RCC 7860 (cell line): ENCODE data around the gene NGLY1.

Experiments used
- DNase-seq: peaks from one replicate; pipeline ENCODE4 v3.0.0-alpha.2; 2015; ENCODE audit warnings: low spot score
- FAIRE-seq: peaks from 2 replicates; lab custom pipeline; 2012; peaks lifted over from hg19 to GRCh38; lab: Jason Lieb, UNC

The NGLY1 gene, protein sequence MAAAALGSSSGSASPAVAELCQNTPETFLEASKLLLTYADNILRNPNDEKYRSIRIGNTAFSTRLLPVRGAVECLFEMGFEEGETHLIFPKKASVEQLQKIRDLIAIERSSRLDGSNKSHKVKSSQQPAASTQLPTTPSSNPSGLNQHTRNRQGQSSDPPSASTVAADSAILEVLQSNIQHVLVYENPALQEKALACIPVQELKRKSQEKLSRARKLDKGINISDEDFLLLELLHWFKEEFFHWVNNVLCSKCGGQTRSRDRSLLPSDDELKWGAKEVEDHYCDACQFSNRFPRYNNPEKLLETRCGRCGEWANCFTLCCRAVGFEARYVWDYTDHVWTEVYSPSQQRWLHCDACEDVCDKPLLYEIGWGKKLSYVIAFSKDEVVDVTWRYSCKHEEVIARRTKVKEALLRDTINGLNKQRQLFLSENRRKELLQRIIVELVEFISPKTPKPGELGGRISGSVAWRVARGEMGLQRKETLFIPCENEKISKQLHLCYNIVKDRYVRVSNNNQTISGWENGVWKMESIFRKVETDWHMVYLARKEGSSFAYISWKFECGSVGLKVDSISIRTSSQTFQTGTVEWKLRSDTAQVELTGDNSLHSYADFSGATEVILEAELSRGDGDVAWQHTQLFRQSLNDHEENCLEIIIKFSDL

DNA sequence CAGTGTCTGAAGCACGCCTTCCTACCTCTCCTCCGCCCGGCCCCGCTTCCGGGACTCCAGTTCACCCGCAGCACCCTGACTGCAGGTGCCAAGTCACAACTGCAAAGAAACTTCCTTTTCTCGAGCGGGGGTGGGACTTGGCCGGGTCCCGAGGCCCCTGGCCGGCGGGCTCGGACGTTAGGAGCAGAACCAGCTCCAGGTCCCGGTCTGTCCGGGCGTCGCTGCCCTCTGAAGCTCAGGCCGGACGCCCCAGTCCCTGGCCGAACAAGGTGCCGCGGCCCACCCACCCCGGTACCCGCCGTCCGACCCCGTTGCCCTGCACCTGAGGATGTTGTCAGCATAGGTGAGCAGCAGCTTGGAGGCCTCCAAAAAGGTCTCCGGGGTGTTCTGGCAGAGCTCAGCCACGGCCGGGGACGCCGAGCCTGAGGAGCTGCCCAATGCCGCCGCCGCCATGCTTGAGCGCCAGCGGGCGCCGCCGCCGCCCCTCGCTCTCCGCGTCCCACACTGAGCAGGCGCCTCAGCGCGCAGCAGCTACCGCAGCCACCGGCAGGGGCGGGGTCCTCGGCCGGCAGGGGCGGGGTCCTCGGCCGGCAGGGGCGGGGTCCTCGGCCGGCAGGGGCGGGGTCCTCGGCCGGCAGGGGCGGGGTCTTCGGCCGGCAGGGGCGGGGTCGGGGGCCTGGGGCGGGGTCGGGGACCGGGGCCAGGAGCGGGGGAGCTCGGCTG is at the start of gene NGLY1:
TSS of gene NGLY1 (minus strand) at position 506 of the 723 bp plus-strand sequence. CDS start at position 453, 53 bp downstream.
- DNase-seq (peak; percentile 54), FAIRE-seq (no peak)

DNA sequence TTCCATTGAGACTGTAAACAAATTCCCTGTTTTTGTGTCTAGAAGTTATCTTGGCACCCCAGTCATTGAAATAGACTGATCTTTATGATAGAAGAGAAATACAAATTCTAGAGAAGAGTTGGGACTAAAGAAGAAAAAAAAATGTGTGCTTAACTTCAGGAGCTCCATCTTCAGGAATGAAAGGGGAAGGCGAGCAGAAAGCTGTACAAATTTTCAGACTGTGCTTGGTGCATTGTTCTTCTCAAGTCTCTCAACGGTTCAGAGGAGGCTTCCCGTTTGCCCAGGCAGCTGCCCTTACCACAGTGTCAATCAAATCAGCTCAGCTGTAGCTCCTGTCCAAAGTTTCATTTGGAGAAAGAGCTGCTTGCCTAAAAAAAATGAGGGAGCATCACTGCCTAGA is 48.3 kb upstream of the NGLY1 start:
- no peak for DNase-seq
- FAIRE-seq, result no peak

GRCh38 chr3:25830373-25831280 is 47.4 kb upstream of the NGLY1 start:
- DNase-seq (no peak), FAIRE-seq (no peak)

GRCh38 chr3:25826510-25826909 is 43.3 kb upstream of the NGLY1 start:
- DNase-seq, result no peak
- FAIRE-seq, result no peak

GRCh38 chr3:25823314-25823713 is 40.1 kb upstream of the NGLY1 start:
- FAIRE-seq (no peak), DNase-seq (no peak)

DNA sequence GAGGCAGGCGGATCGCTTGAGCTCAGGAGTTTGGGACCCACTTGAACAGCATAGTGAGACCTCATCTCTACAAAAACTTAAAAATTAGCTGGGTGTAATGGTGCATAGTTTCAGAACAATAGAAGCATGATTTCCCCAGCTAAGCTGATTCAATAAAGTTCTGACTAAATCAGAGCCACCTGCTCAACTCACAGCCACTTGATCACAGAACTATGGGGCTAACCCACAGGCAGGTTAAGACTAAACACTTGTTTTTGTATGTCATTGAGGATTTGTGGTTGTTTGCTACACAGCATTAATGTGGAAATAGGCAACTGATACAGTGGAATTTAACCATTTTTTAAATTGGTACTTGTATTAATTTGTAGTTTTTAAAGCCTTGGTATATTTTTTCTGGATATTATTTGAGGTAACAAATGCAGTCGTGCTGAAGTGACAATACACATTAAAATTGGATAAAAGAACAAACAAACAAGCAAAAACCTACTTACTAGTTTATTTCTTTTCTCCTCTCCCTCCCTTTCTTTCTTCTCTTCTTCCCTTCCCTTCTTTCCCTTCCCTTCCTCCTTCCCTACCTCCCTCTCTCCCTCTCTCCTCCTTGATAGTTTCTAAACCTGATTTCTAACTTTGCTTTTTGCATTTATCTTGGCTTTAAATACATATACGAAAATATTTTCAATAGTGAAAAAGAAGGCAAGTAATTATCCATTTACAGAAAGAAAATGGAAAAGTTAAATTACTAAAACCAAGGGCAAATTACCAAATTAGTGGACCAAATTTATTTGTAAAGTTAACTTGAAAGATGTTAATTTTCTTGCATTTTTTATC is 38.7 kb upstream of the NGLY1 start:
- no peak for DNase-seq

GRCh38 chr3:25820816-25821486 is 37.7 kb upstream of the NGLY1 start:
- DNase-seq, result peak; percentile 34
- FAIRE-seq, result no peak

More for the DNA sequence above, 38.7 kb upstream of the NGLY1 start:
- FAIRE-seq, result no peak

- FAIRE-seq, result peak; percentile 82
- peak; percentile 83 for DNase-seq
Measured at GRCh38 chr3:25820366-25820765, 37.1 kb upstream of the NGLY1 start.

DNA sequence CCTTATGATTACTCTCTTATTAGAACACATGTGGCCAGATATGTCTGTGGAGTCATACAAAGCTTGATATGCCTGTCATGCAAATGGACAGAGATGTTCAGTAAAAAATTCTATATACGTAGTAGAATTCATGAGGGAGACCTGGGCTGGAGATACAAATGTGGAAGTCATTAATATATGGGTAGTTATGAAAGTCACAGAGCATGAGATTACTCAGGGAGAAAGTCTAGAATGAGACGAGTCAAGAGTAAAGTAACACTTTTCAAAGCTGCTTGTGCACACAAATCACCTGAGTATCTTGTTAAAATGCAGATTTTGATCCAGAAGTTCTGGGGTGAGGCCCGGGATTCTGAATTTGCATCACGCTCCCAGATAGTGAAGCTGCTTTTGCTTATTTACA is 35.1 kb upstream of the NGLY1 start:
- FAIRE-seq (no peak), DNase-seq (no peak)

- DNase-seq (no peak), FAIRE-seq (no peak)
Measured at GRCh38 chr3:25817638-25818037, 34.4 kb upstream of the NGLY1 start.

DNA sequence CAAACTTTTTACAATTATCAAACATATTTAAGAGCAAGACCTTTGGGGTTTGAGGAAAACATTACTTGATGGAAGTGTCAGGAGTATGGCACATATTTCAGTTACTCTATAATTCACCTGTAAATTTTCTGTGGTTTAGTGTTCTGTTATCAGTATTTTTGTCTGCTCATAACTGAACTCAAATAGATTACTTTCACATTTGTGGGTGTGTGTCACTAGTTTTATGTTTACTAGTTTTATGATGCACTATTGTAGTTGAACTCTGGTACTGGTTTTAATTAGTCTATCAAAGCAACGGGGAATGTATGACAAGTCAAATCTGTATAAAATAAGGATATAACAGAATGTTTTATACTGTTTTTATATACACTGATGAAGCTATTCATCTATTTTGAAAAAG is 33.9 kb upstream of the NGLY1 start:
- DNase-seq (no peak), FAIRE-seq (no peak)

DNA sequence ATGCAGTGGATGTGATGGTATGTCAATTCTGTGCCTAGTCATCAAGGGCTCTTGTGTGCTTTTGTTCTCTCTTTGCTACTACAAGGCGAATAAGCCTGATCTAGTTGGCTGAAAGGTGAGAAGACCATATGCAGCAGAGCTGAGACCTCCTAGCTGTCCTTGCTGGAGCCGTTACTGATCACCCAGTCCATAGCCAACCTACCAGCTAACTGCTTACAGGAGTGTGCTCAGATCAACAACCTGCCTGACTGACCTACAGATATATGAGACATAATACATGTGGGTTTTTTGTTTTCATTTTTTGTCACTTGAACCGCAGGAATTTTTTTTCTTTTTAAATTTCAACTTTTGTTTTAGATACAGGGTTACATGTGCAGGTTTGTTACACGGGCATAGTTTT is 29.4 kb upstream of the NGLY1 start:
- FAIRE-seq, result no peak

DNA sequence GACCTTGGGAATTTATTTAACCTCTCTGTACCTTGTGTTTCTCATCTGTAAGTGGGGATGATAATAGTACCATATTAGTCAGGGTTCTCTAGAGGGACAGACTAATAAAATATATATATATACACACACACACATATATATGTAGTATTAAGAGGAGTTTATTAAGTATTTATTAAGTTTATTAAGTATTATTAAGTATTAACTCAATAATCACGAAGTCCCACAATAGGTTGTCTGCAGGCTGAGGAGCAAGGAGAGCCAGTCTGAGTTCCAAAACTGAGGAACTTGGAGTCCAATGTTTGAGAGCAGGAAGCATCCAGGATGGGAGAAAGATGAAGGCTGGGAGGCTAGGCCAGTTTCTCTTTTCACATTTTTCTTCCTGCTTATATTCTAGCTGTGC is 21.4 kb upstream of the NGLY1 start:
- no peak for FAIRE-seq

More for the DNA sequence above, 29.4 kb upstream of the NGLY1 start:
- no peak for DNase-seq

GRCh38 chr3:25803833-25804232 is 20.6 kb upstream of the NGLY1 start:
- FAIRE-seq (no peak), DNase-seq (no peak)

More for the DNA sequence above, 21.4 kb upstream of the NGLY1 start:
- no peak for DNase-seq

- no peak for FAIRE-seq
- no peak for DNase-seq
Measured at GRCh38 chr3:25801786-25802185, 18.5 kb upstream of the NGLY1 start.

DNA sequence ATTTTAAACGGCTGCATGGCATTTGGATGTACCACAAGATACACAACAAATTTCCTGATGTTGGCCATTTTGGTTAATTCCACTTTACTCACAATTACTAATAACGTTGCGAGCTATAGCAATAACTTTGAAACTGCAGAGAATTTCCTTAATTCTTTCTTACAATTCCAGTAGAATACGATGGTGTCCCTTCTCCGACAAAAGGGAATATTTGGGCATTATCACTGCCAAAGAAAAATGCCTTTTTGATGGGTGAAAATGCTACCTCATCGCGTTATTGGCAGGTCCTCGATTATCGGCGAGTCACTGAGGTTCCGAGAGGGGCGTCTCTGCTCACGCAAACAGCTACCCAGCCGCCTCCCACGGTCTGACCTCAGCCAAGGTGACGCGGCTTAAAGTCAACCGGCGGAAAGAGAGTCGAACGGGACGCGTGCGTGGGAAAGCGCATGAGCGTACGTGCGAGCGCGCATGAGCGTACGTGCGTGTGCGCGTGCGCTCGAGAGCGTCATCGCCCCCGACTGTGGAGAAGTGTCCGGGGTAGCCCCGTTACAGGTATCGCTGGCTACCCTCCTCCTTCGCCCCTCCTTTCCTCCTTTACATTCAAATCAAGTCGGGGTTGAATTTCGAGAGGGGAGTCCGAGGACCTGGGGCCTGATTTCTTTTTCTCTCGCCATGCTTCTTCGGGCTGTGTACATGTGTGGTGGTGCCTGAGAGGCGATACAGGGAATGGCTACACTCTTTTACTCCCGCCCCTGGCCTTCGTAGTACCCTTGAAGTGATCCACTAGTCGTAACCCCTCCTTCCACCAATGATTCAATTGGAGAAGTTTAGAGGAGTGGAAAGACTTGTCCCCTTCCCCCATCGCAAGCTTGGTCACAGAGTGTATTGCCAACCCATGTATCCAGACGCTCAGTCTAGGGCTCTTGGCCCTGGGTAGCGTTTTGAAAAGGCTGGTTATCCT is 6.6 kb upstream of the NGLY1 start, which contains the start of gene OXSM:
TSS of gene OXSM (plus strand) at position 495 of the 961 bp plus-strand sequence. CDS start 931 bp downstream, outside the sequence.
- DNase-seq, result peak; percentile 76
- FAIRE-seq, result peak; percentile 40

DNA sequence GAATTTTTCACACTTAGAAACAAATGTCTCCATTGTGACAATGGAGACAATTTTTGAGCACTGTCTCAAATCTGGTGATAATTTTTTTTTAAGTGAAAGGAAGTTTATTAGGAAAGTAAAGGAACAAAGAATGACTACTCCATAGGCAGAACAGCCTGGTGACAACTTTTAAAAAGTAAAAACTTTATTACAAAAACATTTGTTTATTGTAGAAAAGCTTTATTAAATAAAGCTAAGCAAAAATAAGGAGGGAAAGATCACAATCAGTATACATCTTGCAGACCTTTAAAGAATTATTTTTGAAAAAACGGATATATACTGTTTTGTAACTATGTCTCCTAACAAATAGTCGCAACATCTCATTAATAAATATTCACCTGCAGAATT is 6.0 kb upstream of the NGLY1 start:
- DNase-seq (no peak), FAIRE-seq (no peak)

- no peak for FAIRE-seq
- DNase-seq, result no peak
Measured at GRCh38 chr3:25787689-25788088, 4.4 kb upstream of the NGLY1 start.
